GM12864 (cell line): ENCODE measurements around the gene STARD7.
"Not testable (repeated sequence)": the region's sequence is repeated elsewhere in the genome, so short reads cannot be mapped to it uniquely, and the experiment has no call there.

Source experiments
- DNase-seq: peaks from one replicate; pipeline ENCODE4 v3.0.0-alpha.2; 2011; ENCODE audit warnings: low read depth
- H3K4me3 ChIP-seq: 2 replicates; pipeline ENCODE4 v1.5.1; 2011; ENCODE audit warnings: mild to moderate bottlenecking, low read depth, low read length, control low read depth
- CTCF ChIP-seq: IDR thresholded peaks from 2 replicates; pipeline ENCODE4 v1.5.1; 2011; ENCODE audit warnings: low read depth, mild to moderate bottlenecking, moderate library complexity, low read length, control low read depth, inconsistent platforms; ENCODE audit errors: missing control alignments

Gene STARD7

DNA sequence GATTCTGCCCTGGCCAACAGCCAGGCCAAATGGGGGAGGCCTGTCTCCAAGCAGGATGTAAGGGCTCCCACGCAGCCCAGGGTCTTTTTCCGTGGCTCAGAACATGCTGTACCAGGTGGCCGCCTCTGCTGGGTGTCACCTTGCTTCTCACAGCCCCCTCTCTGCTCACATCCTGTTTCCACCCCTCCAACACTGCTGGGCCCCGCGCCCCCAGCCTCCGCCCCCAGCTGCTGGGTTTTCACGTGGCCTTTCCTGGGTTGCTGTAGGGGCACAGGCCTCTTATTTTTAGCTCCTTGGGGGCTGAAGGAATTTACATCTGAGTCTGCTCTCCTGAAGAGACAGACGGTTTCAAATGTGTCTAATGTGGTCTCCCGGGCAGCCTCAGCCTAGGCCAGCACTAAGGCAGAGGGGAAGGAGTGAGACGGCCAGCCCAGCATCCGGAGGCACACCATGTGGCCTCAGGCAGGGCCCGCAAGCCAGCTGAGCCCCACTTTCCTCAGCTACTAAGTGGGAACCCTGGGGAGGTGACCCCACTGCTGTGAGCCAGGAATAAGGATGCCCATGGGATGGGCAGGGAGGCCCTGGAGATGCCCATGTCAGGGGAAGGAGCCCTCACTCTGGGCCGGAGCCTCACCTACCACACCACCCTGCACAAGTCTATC is 44.7 kb downstream of the STARD7 start:
- peak; percentile 87 for DNase-seq
- H3K4me3 ChIP-seq: peak overlapping the region; percentile 59
- no peak for TF ChIP-seq CTCF

DNA sequence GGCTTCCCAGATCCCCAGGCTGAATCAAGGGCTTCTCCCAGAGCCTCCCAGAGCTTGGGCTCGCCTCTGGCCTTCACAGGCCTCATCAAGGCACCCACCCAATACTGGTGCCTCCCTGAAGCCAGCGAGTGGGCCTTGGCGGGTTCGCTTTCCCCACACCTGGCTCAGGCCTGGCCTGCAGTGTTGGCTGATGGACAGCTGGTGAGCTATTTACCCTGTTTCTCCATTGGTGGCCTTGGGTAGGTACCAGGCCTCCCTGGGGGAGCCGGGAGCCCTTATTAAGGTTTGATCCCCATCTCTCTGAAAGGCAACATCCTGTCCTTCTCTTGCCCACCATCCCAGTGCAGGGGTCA is 45.2 kb downstream of the STARD7 start:
- DNase-seq: no peak
- H3K4me3 ChIP-seq: peak overlapping the region; percentile 2; the same call in 1 of the 2 replicates
- TF ChIP-seq CTCF: no peak

GRCh38 chr2:96161898-96162297 is 46.7 kb downstream of the STARD7 start:
- DNase-seq: no peak
- TF ChIP-seq CTCF: no peak
- no peak overlapping the region for H3K4me3 ChIP-seq

- DNase-seq: not testable (repeated sequence)
Measured at GRCh38 chr2:96160366-96160765, 48.3 kb downstream of the STARD7 start.

DNA sequence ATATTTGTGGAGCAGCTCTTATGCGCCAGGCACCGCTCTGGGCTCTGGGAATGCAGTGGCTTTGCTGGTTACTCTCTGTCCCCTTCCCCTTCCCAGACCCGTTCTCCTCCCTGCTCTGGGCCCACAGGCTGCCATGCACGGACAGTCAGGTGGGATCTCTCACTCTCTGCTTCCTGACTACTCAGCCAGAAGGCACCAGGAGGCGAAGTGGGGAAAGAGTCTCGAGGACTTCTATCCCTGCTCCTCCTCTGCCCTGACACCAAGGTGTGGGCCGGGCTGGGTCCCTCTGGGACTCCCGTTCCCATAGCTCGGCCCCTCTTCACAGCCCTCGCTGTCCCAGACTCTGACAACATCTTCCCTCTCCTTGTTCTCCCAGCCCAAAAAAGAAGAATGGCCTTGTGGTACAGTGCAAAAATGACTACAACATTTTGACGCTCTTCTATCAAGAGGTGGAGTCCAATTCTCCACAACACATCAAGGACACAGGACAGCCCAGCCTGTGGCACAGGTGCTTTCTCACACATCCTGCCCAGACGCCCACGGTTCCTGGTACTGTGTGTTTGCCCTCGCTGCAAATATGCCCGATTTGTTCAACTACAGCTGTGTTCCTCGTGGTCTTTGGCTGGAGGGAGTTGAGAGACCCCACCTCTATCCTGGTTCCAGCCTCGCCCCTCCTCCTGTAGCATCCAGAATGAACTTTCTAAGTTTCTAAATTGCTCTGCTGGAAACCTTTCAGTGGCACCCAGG is 49.4 kb downstream of the STARD7 start:
- no peak for DNase-seq
- no peak for TF ChIP-seq CTCF
- no peak overlapping the region for H3K4me3 ChIP-seq

More at GRCh38 chr2:96160366-96160765, 48.3 kb downstream of the STARD7 start:
- H3K4me3 ChIP-seq: not testable (repeated sequence)

GRCh38 chr2:96158554-96158940 is 50.1 kb downstream of the STARD7 start:
- no peak for TF ChIP-seq CTCF
- peak overlapping the region; percentile 15; the same call in 1 of the 2 replicates for H3K4me3 ChIP-seq
- no peak for DNase-seq

- no peak for TF ChIP-seq CTCF
- peak overlapping the region; percentile 15 for H3K4me3 ChIP-seq
- no peak for DNase-seq
Measured at GRCh38 chr2:96157649-96158553, 50.7 kb downstream of the STARD7 start.
